ENCODE results near the gene NRXN2.

- TF ChIP-seq EP300 (IDR thresholded peaks at IDR 0.05; ENCODE audit: borderline replicate concordance in 1 of 2, control insufficient read depth in 1 of 2, low read depth in 2 of 2, low read length in 2 of 2) (no peak), RAD21 (IDR thresholded peaks at IDR 0.05; ENCODE audit: insufficient read depth, low read depth, low read length) (no peak), ZNF384 (IDR thresholded peaks at IDR 0.05; ENCODE audit: borderline replicate concordance, low read depth, low read length) (no peak), SUPT20H (IDR thresholded peaks at IDR 0.05; ENCODE audit: borderline replicate concordance, control insufficient read depth, low read depth, low read length) (no peak), CTCF (IDR thresholded peaks at IDR 0.05 in 2 of 3, conservative IDR thresholded peaks at IDR 0.05 in 1 of 3; ENCODE audit: control insufficient read depth in 2 of 3, extremely low read depth in 1 of 3, insufficient read depth in 1 of 3, low read depth in 3 of 3, low read length in 3 of 3) (no peak), NRF1 (conservative IDR thresholded peaks at IDR 0.05; ENCODE audit: low read depth, low read length) (no peak), TAF1 (IDR thresholded peaks at IDR 0.05; ENCODE audit: borderline replicate concordance, low read depth, low read length) (no peak)
Observed at GRCh38 chr11:64764753-64765152, 41.8 kb upstream of the NRXN2 start.
